ENCODE data around the gene ZNF341.
A peak's percentile ranks its signal among the peaks of the same experiment; 100 is the strongest.
"Not testable (repeated sequence)": the region's sequence is repeated elsewhere in the genome, so short reads cannot be mapped to it uniquely, and the experiment has no call there.

Gene ZNF341

GRCh38 chr20:33731693-33732165, at the start of gene ZNF341:
ZNF341 (plus strand) TSS chr20:33731996; CDS start chr20:33732022, 26 bp downstream.
- DNase-seq (ENCODE audit: low read depth) = no peak

DNA sequence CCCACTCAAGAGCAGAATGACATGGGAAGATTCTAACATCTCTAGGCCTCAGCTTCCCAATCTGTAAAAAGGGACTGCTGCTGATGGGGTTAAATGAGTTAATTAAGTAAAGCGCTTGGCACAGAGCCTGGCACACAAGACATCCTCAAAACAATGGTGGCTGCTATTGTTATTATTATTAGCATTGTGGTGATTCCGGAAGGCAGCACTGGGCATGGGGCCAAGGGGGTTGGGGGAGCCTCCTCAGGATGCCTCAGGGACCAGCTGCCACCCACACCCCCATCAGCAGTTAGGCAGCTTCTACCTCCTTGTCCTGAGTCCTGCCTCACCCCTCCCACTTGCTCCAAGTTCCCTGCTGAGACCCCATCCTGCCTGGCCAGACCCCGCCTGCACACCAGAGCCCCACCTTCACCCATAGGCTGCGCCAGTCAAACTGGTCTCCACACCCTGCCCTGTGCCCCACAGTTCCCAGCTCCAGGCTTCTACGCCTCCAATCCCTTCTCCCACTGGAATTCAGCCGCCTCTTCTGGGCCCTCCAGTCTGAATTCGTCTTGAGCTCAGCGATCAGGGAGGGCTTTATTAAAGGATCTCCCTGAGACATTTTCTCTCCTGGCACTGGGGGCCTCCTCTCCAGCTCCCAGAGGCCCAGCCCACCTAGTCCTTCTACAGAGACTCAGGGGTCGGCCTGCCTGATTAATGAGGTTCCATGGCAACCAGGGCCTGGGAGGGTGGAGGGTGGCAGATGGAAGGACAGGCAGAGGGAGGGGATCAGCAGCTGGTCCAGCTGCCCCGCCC, 47.1 kb upstream of the ZNF341 start:
- no peak for DNase-seq (ENCODE audit: low read depth)

- no peak for DNase-seq (ENCODE audit: low read depth)
These were observed 46.3 kb upstream of the ZNF341 start for GRCh38 chr20:33685328-33686099.

- peak; percentile 73 for DNase-seq (ENCODE audit: low read depth)
These were observed 45.5 kb upstream of the ZNF341 start, which contains the start of gene E2F1 for GRCh38 chr20:33686100-33686983. E2F1 (minus strand) TSS chr20:33686385; CDS start chr20:33686264, 121 bp downstream.

DNA sequence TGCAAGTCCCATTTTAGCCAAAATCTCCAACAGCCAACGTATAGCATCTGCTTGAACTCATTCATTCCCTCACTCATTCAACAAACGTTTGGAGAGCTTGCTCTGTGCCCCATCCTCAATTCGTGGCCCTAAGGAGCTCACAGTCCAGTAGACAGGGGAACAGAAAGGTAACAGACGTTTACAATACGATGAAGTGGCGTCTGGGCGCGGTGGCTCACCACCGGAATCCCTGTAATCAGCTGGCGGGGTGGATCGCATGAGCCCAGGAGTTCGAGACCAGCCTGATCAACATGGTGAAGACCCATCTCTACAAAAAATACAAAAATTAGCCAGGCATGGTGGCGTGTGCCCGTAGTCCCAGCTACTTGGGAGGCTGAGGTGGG, 44.8 kb upstream of the ZNF341 start:
- no peak for DNase-seq (ENCODE audit: low read depth)

GRCh38 chr20:33687370-33687915, 44.4 kb upstream of the ZNF341 start:
- no peak for DNase-seq (ENCODE audit: low read depth)

GRCh38 chr20:33687993-33688937, 43.5 kb upstream of the ZNF341 start:
- DNase-seq (ENCODE audit: low read depth) = no peak

GRCh38 chr20:33688938-33689424, 42.8 kb upstream of the ZNF341 start:
- no peak for DNase-seq (ENCODE audit: low read depth)

DNA sequence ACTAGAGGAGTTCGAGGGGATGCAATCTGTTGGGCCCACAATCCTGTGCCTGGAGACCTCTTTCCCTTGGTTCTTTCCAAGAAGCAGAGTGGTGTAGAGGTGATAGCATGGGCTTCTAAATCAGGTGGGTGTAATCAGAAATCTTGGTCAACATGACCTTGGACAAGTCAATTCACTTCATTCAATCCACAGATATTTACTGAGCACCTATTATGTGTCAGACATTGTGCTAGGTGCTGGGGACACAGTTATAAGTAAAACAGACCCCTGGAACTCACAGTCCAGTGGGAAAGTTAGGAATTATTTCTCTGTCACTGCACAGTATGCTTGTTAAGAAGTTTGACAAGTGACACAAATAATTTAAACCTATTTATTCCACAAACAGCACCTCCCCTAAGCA, 42.3 kb upstream of the ZNF341 start:
- no peak for DNase-seq (ENCODE audit: low read depth)

GRCh38 chr20:33689973-33690372, 41.8 kb upstream of the ZNF341 start:
- no peak for DNase-seq (ENCODE audit: low read depth)

- DNase-seq (ENCODE audit: low read depth) = no peak
These were observed 38.5 kb upstream of the ZNF341 start for GRCh38 chr20:33693289-33693688.

DNA sequence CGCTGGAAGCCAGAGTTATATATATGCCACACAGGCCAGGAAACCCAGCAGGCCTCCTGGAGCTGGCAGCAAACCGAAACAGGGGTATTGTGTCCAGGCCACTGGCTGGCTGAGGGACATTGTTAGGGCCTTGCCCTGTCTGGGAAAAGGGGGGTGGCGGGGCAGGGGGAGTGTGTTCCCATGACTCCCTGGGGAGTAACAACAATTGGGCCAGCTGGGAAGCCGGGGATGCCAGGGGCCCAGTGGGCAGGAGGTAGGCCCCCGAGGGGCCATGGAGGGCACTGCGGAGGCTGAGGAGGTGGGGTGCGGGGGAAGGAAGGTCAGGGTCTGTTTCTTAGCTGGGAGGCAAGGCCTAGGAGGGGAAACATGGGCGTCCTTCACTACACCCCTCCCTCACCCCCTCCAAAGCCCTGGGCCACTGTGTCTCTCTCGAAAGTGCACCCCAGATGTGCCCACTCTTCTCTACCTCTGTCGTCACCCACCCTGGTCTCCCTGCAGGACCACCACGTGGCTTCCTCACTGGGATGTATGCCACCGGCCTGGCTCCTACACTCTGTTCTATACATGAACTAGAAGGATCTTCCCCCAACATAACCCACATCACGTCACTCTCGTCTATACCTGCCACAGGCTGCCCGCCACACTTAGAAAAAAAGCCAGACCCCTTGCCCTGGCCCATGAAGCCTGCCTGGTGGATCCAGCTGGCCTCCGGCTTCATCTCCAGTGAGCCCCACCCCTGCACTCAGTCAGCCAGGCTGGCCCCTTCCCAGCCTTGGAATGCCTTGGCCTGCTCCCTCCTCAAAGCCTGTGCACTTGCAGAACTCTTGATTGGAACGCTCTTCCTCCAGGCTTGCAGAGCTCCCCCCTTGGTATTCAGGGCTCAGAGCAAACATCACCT, 37.8 kb upstream of the ZNF341 start:
- no peak for DNase-seq (ENCODE audit: low read depth)

DNA sequence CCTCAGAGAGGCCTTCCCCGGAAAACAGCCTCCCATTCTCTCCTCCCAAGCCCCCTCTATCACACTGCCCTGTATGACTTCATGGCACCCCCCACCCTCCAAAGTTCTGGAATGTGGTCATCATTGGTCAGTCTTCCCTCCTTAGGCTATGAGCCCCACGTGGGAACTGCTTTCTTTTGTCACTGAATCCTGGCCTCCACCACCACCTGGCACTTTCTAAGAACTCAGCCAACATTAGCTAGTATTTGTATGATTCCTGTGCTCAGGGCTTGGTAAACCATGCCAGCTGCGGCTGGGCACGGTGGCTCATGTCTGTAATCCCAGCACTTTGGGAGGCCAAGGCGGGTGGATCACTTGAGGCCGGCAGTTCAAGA, 37.2 kb upstream of the ZNF341 start:
- no peak for DNase-seq (ENCODE audit: low read depth)

GRCh38 chr20:33696448-33696847, 35.3 kb upstream of the ZNF341 start:
- DNase-seq (ENCODE audit: low read depth) = no peak

DNA sequence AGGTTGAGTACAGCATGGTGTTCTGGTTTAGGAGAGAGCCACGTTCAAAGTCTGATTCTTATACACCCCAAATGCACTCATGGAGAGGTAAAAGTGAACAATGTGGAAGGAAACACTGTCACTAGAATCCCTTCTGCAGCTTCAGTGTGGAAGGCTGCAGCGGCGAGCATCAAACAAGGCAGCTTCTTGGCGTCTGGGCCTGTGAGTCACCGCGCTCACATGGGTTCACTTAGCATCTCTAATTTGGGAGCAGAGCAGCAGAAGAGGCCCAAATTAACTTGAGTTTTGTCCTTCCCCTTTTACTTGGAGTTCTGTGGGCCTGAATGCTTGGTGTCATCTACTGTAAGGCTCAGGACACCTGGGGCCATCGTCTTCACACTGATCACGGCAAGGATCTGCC, 34.7 kb upstream of the ZNF341 start:
- DNase-seq (ENCODE audit: low read depth) = peak; percentile 68

DNA sequence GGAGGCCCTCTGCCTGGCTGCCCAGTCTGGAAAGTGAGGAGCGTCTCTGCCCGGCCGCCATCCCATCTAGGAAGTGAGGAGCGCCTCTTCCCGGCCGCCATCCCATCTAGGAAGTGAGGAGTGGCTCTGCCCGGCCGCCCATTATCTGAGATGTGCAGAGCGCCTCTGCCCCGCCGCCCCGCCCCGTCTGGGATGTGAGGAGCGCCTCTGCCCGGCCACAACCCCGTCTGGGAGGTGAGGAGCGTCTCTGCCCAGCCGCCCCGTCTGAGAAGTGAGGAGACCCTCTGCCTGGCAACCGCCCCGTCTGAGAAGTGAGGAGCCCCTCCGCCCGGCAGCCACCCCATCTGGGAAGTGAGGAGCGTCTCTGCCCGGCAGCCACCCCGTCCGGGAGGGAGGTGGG, 32.8 kb upstream of the ZNF341 start:
- DNase-seq (ENCODE audit: low read depth) = not testable (repeated sequence)

DNA sequence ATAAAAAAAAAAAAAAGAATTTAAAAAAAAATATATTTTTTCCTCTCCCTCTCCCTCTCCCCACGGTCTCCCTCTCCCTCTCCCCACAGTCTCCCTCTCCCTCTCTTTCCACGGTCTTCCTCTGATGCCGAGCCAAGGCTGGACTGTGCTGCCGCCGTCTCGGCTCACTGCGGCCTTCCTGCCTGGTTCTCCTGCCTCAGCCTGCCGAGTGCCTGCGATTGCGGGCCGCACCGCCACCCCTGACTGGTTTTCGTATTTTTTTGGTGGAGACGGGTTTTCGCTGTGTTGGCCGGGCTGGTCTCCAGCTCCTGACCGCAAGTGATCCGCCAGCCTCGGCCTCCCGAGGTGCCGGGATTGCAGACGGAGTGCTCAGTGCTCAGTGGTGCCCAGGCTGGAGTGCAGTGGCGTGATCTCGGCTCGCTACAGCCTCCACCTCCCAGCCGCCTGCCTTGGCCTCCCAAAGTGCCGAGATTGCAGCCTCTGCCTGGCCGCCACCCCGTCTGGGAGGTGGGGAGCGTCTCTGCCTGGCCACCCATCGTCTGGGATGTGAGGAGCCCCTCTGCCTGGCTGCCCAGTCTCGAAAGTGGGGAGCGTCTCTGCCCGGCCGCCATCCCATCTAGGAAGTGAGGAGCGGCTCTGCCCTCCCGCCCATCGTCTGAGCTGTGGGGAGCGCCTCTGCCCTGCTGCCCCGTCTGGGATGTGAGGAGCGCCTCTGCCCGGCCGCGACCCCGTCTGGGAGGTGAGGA, 30.9 kb upstream of the ZNF341 start:
- not testable (repeated sequence) for DNase-seq (ENCODE audit: low read depth)

DNA sequence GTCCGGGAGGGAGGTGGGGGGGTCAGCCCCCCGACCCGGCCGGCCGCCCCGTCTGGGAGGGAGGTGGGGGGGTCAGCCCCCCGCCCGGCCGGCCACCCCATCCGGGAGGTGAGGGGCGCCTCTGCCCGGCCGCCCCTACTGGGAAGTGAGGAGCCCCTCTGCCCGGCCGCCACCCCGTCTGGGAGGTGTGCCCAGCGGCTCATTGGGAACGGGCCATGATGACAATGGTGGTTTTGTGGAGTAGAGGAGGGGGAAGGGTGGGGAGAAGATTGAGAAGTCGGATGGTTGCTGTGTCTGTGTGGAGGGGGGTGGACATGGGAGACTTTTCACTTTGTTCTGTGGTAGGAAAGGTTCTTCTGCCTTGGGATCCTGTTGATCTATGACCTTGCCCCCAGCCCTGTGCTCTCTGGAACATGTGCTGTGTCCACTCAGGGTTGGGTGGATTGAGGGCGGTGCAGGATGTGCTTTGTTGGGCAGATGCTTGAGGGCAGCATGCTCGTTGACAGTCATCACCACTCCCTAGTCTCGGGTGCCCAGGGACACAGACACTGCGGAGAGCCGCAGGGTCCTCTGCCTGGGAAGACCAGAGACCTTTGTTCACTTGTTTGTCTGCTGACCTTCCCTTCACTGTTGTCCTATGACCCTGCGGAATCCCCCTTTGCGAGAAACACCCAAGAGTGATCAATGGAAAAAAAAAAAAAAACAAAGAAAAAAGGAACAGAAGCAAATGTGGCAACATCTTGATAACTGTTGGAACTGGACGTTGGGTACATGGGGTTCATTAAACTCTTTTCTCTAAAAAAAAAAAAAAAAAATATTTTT, 30.0 kb upstream of the ZNF341 start:
- no peak for DNase-seq (ENCODE audit: low read depth)

Measured in fibroblast of the conjunctiva (primary cell).